Measurements from ENCODE around the gene SOCS2.
"Not testable (repeated sequence)": the region's sequence is repeated elsewhere in the genome, so short reads cannot be mapped to it uniquely, and the experiment has no call there.

Gene SOCS2

DNA sequence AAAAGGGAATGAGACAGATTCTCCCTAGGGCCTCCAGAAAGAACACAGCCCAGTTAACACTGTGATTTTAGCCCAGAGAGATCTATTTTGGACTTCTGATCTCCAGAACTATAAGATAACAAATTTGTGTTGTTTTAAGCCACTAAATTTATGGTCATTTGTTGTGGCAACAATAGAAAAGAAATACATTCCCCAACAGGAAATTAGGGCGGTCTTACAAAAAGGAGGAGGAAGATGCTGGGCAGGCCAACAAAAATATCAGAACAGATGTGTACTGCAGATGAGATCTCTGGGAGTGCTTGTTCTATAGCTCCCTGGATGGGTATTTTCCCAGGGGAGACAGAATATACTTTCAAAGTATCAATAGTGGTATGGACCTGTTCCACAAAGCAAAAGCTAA is 32.0 kb upstream of the SOCS2 start:
- Histone ChIP-seq H3K27me3 (ENCODE audit: control insufficient read depth in 1 of 2, insufficient read depth in 2 of 2, low read length in 2 of 2) (no peaks in the 10 kb centered on the region), H3K9me3 (ENCODE audit: control insufficient read depth in 2 of 2, low read length in 2 of 2) (no peaks in the 10 kb centered on the region), H3K27ac (ENCODE audit: low read length) (no peak overlapping the region), H3K4me3 (ENCODE audit: low read length in 2 of 2) (no peak overlapping the region), H3K9ac (ENCODE audit: low read length in 2 of 2) (no peak overlapping the region), H3K4me1 (ENCODE audit: control insufficient read depth, insufficient read depth, low read length) (no peaks in the 10 kb centered on the region), H3K36me3 (ENCODE audit: control insufficient read depth in 2 of 2, insufficient read depth in 2 of 2, low read length in 2 of 2) (peaks cover 0 to 2% of the 10 kb centered on the region in 2 donors)

DNA sequence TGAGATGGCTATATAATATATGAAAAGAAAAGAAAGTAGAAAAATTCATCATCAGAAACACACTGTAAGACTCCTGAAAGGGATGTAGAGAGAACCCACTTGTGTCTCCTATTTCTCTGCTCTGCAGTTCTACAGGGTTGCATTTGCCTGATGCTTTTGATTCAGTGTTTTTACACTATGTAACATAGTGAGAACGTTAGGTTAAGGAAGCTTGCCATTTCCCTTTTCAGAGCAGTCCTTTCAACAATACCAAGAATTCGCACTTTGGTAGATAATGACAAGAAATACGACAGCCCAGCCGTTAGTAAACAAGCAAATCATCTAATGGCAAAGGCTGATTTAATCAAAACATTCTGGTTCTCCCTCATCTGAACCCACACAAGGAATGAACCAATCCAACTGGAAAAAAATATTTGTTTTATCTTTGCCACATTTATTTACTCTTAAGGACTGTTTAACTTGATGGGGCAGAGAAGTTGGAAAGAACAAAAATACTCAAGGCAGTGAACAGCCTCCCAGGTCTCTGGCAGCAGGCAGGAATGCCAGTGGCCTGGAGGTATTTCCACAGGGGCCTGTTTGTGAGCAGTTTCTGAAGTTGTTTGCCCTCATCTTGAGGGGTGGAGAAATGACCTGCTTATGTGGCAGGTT is 30.8 kb upstream of the SOCS2 start:
- Histone ChIP-seq H3K36me3 (ENCODE audit: control insufficient read depth in 2 of 2, insufficient read depth in 2 of 2, low read length in 2 of 2) (peaks cover 0 to 2% of the 10 kb centered on the region in 2 donors), H3K27me3 (ENCODE audit: control insufficient read depth in 1 of 2, insufficient read depth in 2 of 2, low read length in 2 of 2) (no peaks in the 10 kb centered on the region), H3K4me1 (ENCODE audit: control insufficient read depth, insufficient read depth, low read length) (no peaks in the 10 kb centered on the region), H3K27ac (ENCODE audit: low read length) (no peak overlapping the region), H3K9ac (ENCODE audit: low read length in 2 of 2) (no peak overlapping the region), H3K9me3 (ENCODE audit: control insufficient read depth in 2 of 2, low read length in 2 of 2) (no peaks in the 10 kb centered on the region), H3K4me3 (ENCODE audit: low read length in 2 of 2) (no peak overlapping the region)

DNA sequence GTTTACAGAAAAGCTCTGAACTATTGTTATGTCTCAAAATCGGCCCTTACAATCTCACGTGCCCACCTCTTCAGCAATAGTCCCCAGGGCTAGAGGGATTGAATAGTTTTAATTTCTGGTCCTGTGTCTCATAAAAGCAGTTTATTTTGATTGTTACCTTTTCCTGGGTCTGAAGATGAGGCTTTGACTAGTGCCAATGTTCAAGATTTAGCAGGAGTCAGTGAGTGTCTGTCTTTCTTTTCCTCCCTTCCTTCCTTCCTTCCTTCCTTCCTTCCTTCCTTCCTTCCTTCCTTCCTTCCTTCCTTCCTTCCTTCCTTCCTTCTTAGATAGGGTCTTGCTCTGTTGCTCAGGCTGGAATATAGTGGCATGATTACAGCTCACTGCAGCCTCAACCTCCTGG is 24.7 kb upstream of the SOCS2 start:
- Histone ChIP-seq H3K4me1 (ENCODE audit: control insufficient read depth, insufficient read depth, low read length) (no peaks in the 10 kb centered on the region), H3K9me3 (ENCODE audit: control insufficient read depth in 2 of 2, low read length in 2 of 2) (no peaks in the 10 kb centered on the region), H3K9ac (ENCODE audit: low read length in 2 of 2) (no peak overlapping the region), H3K27ac (ENCODE audit: low read length) (no peak overlapping the region), H3K36me3 (ENCODE audit: control insufficient read depth in 2 of 2, insufficient read depth in 2 of 2, low read length in 2 of 2) (peaks cover 0 to 2% of the 10 kb centered on the region in 2 donors), H3K4me3 (ENCODE audit: low read length in 2 of 2) (no peak overlapping the region), H3K27me3 (ENCODE audit: control insufficient read depth in 1 of 2, insufficient read depth in 2 of 2, low read length in 2 of 2) (no peaks in the 10 kb centered on the region)

DNA sequence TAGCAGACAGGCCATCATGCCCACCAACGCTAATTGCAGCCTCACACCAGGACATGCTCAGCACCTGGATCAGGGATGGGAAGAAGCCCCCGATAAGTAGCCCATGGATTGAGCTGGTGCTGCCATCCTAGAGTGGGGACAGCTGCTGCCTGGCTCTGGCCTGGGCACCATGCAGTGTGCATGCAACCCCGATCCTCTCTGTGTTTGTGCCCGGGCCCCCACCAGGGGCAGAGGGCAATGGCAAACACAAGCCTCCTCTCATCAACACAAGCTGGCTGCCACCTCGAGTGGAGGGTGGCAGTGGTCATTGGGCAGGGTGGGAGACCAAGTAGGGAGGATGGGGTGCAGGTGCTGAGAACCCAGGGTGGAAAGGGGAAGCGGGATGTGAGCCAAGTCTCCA is 23.3 kb upstream of the SOCS2 start:
- H3K9ac ChIP-seq (ENCODE audit: low read length in 2 of 2): no peak overlapping the region
- no peaks in the 10 kb centered on the region for H3K4me1 ChIP-seq (ENCODE audit: control insufficient read depth, insufficient read depth, low read length)
- peaks cover 0 to 2% of the 10 kb centered on the region in 2 donors for H3K36me3 ChIP-seq (ENCODE audit: control insufficient read depth in 2 of 2, insufficient read depth in 2 of 2, low read length in 2 of 2)
- H3K4me3 ChIP-seq (ENCODE audit: low read length in 2 of 2): no peak overlapping the region
- no peak overlapping the region for H3K27ac ChIP-seq (ENCODE audit: low read length)
- H3K9me3 ChIP-seq (ENCODE audit: control insufficient read depth in 2 of 2, low read length in 2 of 2): no peaks in the 10 kb centered on the region
- no peaks in the 10 kb centered on the region for H3K27me3 ChIP-seq (ENCODE audit: control insufficient read depth in 1 of 2, insufficient read depth in 2 of 2, low read length in 2 of 2)

DNA sequence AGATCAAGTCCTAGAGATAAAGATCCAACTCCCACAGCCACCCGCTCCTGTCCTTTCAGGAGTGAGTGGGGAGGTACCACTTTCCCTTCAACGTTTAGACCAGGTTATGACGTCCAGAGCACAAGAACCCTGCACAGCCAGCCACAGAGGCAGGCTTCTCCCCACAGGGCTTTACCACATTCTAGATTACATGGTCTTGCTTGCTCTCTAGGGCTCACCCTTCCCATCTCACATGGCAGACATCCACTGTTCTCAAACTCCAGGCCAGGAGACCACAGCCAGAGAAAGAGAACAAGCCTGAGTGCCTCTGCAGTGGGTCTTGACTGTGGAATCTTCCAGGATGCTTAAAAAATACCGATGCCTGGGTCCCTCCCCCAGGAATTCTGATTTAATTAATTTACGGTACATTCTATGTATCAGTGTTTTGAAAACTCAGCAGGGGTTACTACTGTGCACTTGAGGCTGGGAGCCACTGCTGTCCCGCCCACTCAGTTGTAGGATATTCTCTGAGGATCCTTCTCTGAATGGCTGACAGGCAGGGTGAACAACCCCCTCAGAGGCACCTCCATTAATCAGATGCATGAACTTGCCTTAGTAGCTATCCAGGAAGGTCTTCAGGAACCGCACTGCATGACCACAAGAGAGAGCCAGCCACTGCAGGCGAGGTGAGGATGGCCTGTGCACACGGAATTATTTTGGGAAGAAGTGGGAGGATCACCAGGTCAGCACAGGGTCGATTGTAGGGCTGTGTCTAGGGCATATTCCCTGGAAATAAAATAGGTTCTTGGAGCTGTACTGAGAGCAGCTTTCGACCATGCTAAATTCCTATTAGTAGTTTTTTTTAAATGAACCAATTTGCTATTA is 21.5 kb upstream of the SOCS2 start:
- no peak overlapping the region for H3K9ac ChIP-seq (ENCODE audit: low read length in 2 of 2)
- H3K27me3 ChIP-seq (ENCODE audit: control insufficient read depth in 1 of 2, insufficient read depth in 2 of 2, low read length in 2 of 2): no peaks in the 10 kb centered on the region

DNA sequence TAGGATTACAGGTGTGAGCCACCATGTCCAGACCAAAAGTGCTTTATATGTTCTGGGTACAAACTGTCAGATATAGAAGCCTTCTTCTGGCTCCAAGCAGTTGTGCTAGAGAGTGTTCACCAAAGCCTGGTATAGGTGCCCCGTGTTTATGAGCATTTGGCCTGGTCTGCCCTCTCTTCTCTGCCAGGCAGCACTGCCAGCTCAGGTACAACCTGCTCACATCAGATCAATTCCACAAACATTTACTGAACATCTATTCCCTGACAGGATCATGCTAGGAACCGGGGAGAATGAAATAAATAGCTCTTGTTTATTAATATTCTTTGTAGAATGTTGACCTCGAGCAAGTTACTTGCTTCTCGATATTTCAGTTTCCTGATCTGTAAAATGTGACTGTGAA is 20.0 kb upstream of the SOCS2 start:
- H3K9me3 ChIP-seq (ENCODE audit: control insufficient read depth in 2 of 2, low read length in 2 of 2): no peaks in the 10 kb centered on the region
- no peaks in the 10 kb centered on the region for H3K4me1 ChIP-seq (ENCODE audit: control insufficient read depth, insufficient read depth, low read length)
- no peak overlapping the region for H3K27ac ChIP-seq (ENCODE audit: low read length)
- no peak overlapping the region for H3K4me3 ChIP-seq (ENCODE audit: low read length in 2 of 2)
- no peaks in the 10 kb centered on the region for H3K36me3 ChIP-seq (ENCODE audit: control insufficient read depth in 2 of 2, insufficient read depth in 2 of 2, low read length in 2 of 2)
- no peaks in the 10 kb centered on the region for H3K27me3 ChIP-seq (ENCODE audit: control insufficient read depth in 1 of 2, insufficient read depth in 2 of 2, low read length in 2 of 2)
- H3K9ac ChIP-seq (ENCODE audit: low read length in 2 of 2): no peak overlapping the region

More for the DNA sequence above, 21.5 kb upstream of the SOCS2 start:
- no peaks in the 10 kb centered on the region for H3K9me3 ChIP-seq (ENCODE audit: control insufficient read depth in 2 of 2, low read length in 2 of 2)
- H3K4me1 ChIP-seq (ENCODE audit: control insufficient read depth, insufficient read depth, low read length): no peaks in the 10 kb centered on the region
- H3K4me3 ChIP-seq (ENCODE audit: low read length in 2 of 2): no peak overlapping the region
- H3K27ac ChIP-seq (ENCODE audit: low read length): no peak overlapping the region
- H3K36me3 ChIP-seq (ENCODE audit: control insufficient read depth in 2 of 2, insufficient read depth in 2 of 2, low read length in 2 of 2): no peaks in the 10 kb centered on the region

DNA sequence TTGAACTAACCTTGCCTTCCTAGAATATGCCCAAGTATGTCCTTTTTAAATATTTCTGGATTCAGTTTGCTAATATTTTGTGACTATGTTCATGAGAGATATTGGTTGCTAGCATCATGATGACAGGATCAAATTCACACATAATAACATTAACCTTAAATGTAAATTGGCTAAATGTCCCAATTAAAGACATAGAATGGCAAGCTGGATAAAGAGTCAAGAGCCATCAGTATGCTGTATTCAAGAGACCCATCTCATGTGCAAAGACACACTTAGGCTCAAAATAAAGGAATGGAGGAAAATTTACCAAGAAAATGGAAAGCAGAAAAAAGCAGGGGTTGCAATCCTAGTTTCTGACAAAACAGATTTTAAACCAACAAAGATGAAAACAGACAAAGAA is 14.6 kb upstream of the SOCS2 start:
- not testable (repeated sequence) for H3K4me1 ChIP-seq (ENCODE audit: control insufficient read depth, insufficient read depth, low read length); H3K27me3 ChIP-seq (ENCODE audit: control insufficient read depth in 1 of 2, insufficient read depth in 2 of 2, low read length in 2 of 2); H3K4me3 ChIP-seq (ENCODE audit: low read length in 2 of 2); H3K9me3 ChIP-seq (ENCODE audit: control insufficient read depth in 2 of 2, low read length in 2 of 2); H3K27ac ChIP-seq (ENCODE audit: low read length); H3K36me3 ChIP-seq (ENCODE audit: control insufficient read depth in 2 of 2, insufficient read depth in 2 of 2, low read length in 2 of 2); H3K9ac ChIP-seq (ENCODE audit: low read length in 2 of 2)

DNA sequence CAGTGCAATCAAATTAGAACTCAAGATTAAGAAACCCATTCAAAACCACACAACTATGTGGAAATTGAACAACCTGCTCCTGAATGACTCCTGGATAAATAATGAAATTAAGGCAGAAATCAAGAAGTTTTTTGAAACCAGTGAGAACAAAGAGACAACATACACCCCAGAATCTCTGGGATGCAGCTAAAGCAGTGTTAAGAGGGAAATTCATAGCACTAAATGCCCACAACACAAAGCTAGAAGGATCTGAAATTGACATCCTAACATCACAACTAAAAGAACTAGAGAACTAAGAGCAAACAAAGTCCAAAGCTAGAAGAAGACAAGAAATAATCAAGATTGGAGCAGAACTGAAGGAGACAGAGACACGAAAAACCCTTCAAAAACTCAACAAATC is 13.8 kb upstream of the SOCS2 start:
- H3K9me3 ChIP-seq (ENCODE audit: control insufficient read depth in 2 of 2, low read length in 2 of 2); H3K27me3 ChIP-seq (ENCODE audit: control insufficient read depth in 1 of 2, insufficient read depth in 2 of 2, low read length in 2 of 2); H3K9ac ChIP-seq (ENCODE audit: low read length in 2 of 2); H3K27ac ChIP-seq (ENCODE audit: low read length); H3K36me3 ChIP-seq (ENCODE audit: control insufficient read depth in 2 of 2, insufficient read depth in 2 of 2, low read length in 2 of 2); H3K4me3 ChIP-seq (ENCODE audit: low read length in 2 of 2); H3K4me1 ChIP-seq (ENCODE audit: control insufficient read depth, insufficient read depth, low read length): not testable (repeated sequence)

DNA sequence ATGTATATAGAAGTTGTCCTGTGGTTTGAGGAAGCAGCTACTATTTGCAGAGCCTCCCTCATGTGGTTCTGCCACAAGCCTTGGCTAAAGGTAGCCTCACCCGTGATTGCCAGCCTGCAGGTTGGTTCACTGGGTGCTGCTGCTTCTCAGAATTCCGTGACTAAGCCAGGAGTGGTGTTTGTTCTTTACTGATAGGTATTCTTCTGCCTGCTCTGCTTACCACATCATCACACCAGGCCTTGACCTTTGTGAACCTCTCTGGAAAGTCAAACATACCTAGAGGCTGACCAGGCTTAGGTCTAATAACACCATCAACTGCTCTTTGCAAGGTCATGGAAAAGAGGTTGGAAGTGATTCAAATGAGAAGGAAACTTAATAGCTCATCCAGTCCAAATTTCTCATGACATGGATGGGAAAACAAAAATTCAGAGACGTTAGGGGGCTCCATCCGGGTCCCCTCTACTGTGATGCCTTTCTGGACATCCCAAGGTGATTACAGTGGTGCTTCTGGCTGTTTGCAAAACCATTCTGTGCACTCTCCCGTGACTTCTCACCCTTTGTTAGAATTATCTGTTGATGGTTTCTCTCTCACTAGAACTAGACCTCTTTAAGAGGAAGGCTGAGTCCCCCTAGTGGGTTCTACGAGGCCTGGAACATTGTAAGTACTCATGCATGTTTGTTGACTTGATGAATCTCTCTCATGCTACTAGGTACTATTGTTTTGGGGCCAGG is 8.5 kb upstream of the SOCS2 start:
- H3K27me3 ChIP-seq (ENCODE audit: control insufficient read depth in 1 of 2, insufficient read depth in 2 of 2, low read length in 2 of 2): no peaks in the 10 kb centered on the region
- H3K9ac ChIP-seq (ENCODE audit: low read length in 2 of 2): no peak overlapping the region
- no peaks in the 10 kb centered on the region for H3K4me1 ChIP-seq (ENCODE audit: control insufficient read depth, insufficient read depth, low read length)
- no peak overlapping the region for H3K27ac ChIP-seq (ENCODE audit: low read length)
- H3K4me3 ChIP-seq (ENCODE audit: low read length in 2 of 2): no peak overlapping the region
- H3K9me3 ChIP-seq (ENCODE audit: control insufficient read depth in 2 of 2, low read length in 2 of 2): no peaks in the 10 kb centered on the region
- peaks cover 2 to 7% of the 10 kb centered on the region in 2 donors for H3K36me3 ChIP-seq (ENCODE audit: control insufficient read depth in 2 of 2, insufficient read depth in 2 of 2, low read length in 2 of 2)

DNA sequence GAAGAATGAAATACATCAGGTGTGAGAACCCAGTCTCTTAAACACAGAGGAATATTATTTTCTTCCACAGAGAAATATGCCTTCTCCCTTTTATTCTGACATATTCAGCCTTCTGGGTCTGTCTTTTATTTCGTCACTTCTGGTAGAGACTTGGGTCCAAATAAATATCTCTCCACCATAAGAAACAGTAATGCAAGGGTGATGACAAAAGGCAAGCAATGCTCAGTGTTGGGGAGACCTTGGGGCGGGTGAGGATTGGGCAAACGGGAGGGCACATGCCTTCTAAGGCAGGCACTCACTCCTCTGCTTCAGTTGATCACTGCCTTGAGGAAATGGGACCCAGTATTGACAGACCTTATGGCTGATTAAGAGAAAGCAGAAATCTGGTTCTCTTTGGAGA is 6.7 kb upstream of the SOCS2 start:
- H3K9ac ChIP-seq (ENCODE audit: low read length in 2 of 2): no peak overlapping the region

More for the DNA sequence above, 6.7 kb upstream of the SOCS2 start:
- Histone ChIP-seq H3K4me3 (ENCODE audit: low read length in 2 of 2) (no peak overlapping the region), H3K27ac (ENCODE audit: low read length) (no peak overlapping the region), H3K36me3 (ENCODE audit: control insufficient read depth in 2 of 2, insufficient read depth in 2 of 2, low read length in 2 of 2) (peaks cover 2 to 7% of the 10 kb centered on the region in 2 donors), H3K4me1 (ENCODE audit: control insufficient read depth, insufficient read depth, low read length) (peaks cover 7% of the 10 kb centered on the region), H3K27me3 (ENCODE audit: control insufficient read depth in 1 of 2, insufficient read depth in 2 of 2, low read length in 2 of 2) (no peaks in the 10 kb centered on the region), H3K9me3 (ENCODE audit: control insufficient read depth in 2 of 2, low read length in 2 of 2) (no peaks in the 10 kb centered on the region)
